Smooth muscle cell (in vitro differentiated cells): ENCODE data around the gene STK32C. TPM values are rescaled to one million over a fixed set of nuclear protein-coding genes. Genes with fewer than 3 reads are reported as not detected.

Source experiments
- DNase-seq: peaks from one replicate; lab custom pipeline; 2025; ENCODE audit not compliant: unreplicated experiment; lab: John Stamatoyannopoulos, UW
- H2AFZ ChIP-seq: fragments of 200-600 bp; sonication (generic); 2 replicates; pipeline ENCODE4 v1.6.0; 2016; ENCODE audit warnings: antibody characterized with exemption, low read depth, mild to moderate bottlenecking
- H3F3A ChIP-seq: fragments of 200-600 bp; sonication (generic); 2 replicates; pipeline ENCODE4 v1.6.0; 2017; ENCODE audit warnings: antibody characterized with exemption, low read depth
- H3K27ac ChIP-seq: fragments of 200-600 bp; sonication (generic); 2 replicates; pipeline ENCODE4 v1.5.1; 2016; ENCODE audit warnings: low read depth, mild to moderate bottlenecking
- H3K27me3 ChIP-seq: fragments of 200-600 bp; sonication (generic); 2 replicates; pipeline ENCODE4 v1.6.1; 2016; ENCODE audit warnings: low read depth, mild to moderate bottlenecking
- H3K36me3 ChIP-seq: fragments of 200-600 bp; sonication (generic); 2 replicates; pipeline ENCODE4 v1.5.1; 2016; ENCODE audit warnings: low read depth
- H3K4me1 ChIP-seq: fragments of 200-600 bp; sonication (generic); 2 replicates; pipeline ENCODE4 v1.5.1; 2016; ENCODE audit warnings: low read depth
- H3K4me2 ChIP-seq: fragments of 200-600 bp; sonication (generic); 2 replicates; pipeline ENCODE4 v1.6.0; 2016; ENCODE audit warnings: mild to moderate bottlenecking
- H3K4me3 ChIP-seq: fragments of 200-600 bp; sonication (generic); 2 replicates; pipeline ENCODE4 v1.5.1; 2016; ENCODE audit warnings: mild to moderate bottlenecking
- H3K79me2 ChIP-seq: fragments of 200-600 bp; sonication (generic); 2 replicates; pipeline ENCODE4 v1.6.0; 2016; ENCODE audit warnings: low read depth, mild to moderate bottlenecking
- H3K9ac ChIP-seq: fragments of 200-600 bp; sonication (generic); 2 replicates; pipeline ENCODE4 v1.6.0; 2016; ENCODE audit warnings: low read depth
- H3K9me3 ChIP-seq: fragments of 200-600 bp; sonication (generic); replicated peaks from 2 replicates; pipeline ENCODE4 v1.5.1; 2016; ENCODE audit warnings: low read depth
- H4K20me1 ChIP-seq: fragments of 200-600 bp; sonication (generic); 2 replicates; pipeline ENCODE4 v1.6.0; 2016; ENCODE audit warnings: low read depth
- WGBS: methylation state at CpG from one replicate; pipeline ENCODE4 v1.1.7; 2016; ENCODE audit warnings: low lambda C conversion rate; 5-methylcytosine and 5-hydroxymethylcytosine counted together
- polyA plus RNA-seq: library from polyadenylated mRNA; unstranded; fragments of >200 nt; fragmentation: Nextera tagmentation; extraction: Ambion mirVana; gene quantifications from 2 replicates; pipeline ENCODE4 v1.2.1, GENCODE V29; 2016
- total RNA-seq: library from RNA; depleted of rRNA; stranded (reverse); fragments of >200 nt; gene quantifications from 2 replicates; pipeline ENCODE4 v1.2.3, GENCODE V29; 2014
- TF ChIP-seq, protein P1 (sequence below): fragments of 200-600 bp; sonication (generic); IDR thresholded peaks from 2 replicates; pipeline ENCODE4 v1.5.1; 2017; ENCODE audit warnings: borderline replicate concordance, mild to moderate bottlenecking, antibody characterized with exemption; ENCODE audit not compliant: insufficient read depth, poor library complexity, severe bottlenecking

STK32C gene
- total and polyA plus RNA-seq, 2 experiments from 2014 or later = 2.3 to 13.2 TPM

DNA sequence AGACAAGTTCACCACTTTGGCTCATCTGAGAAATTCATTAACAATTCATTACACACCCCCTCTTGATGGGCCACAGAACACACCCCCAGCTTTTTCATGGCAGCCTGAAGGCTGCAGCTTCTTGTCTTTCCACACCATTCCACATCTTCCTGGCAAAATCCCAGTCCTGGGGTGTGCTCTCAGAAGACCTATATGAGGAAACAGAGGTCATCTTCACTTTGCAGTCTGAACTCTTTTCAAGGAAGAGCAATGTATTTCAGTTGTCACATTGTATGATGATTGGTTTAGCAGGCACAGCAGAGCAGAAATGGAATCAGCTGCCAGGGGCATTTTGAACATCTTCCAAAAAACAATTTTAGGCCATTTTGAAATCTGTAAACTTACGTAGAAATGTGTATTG, 16.4 kb upstream of the STK32C start:
- Histone ChIP-seq H3K9me3 (no peaks in the 10 kb centered on the region), H3K27me3 (no peaks in the 10 kb centered on the region), H3K4me2 (no peak overlapping the region), H2AFZ (no peak overlapping the region), H3K4me1 (peaks cover under 1% of the 10 kb centered on the region), H3K9ac (no peak overlapping the region), H3K27ac (peak overlapping the region; percentile 47), H3K36me3 (no peaks in the 10 kb centered on the region), H3K4me3 (no peak overlapping the region), H4K20me1 (peaks cover 16% of the 10 kb centered on the region), H3F3A (peaks cover 13% of the 10 kb centered on the region), H3K79me2 (peaks cover 26% of the 10 kb centered on the region)
- TF ChIP-seq, protein P1, sequence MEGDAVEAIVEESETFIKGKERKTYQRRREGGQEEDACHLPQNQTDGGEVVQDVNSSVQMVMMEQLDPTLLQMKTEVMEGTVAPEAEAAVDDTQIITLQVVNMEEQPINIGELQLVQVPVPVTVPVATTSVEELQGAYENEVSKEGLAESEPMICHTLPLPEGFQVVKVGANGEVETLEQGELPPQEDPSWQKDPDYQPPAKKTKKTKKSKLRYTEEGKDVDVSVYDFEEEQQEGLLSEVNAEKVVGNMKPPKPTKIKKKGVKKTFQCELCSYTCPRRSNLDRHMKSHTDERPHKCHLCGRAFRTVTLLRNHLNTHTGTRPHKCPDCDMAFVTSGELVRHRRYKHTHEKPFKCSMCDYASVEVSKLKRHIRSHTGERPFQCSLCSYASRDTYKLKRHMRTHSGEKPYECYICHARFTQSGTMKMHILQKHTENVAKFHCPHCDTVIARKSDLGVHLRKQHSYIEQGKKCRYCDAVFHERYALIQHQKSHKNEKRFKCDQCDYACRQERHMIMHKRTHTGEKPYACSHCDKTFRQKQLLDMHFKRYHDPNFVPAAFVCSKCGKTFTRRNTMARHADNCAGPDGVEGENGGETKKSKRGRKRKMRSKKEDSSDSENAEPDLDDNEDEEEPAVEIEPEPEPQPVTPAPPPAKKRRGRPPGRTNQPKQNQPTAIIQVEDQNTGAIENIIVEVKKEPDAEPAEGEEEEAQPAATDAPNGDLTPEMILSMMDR = no peak
- WGBS = 91% methylated on average over 1 of the region's 1 CpG
- no peak for DNase-seq

GRCh38 chr10:132322586-132323048, 14.9 kb upstream of the STK32C start:
- H3F3A ChIP-seq = peaks cover 13% of the 10 kb centered on the region
- H3K4me2 ChIP-seq = peak overlapping the region; percentile 59
- H3K36me3 ChIP-seq = no peaks in the 10 kb centered on the region
- no peak overlapping the region for H2AFZ ChIP-seq
- peak overlapping the region; percentile 51 for H3K27ac ChIP-seq
- peaks cover under 1% of the 10 kb centered on the region for H4K20me1 ChIP-seq
- peaks cover 10% of the 10 kb centered on the region for H3K79me2 ChIP-seq
- no peaks in the 10 kb centered on the region for H3K4me1 ChIP-seq
- no peak overlapping the region for H3K4me3 ChIP-seq
- no peaks in the 10 kb centered on the region for H3K27me3 ChIP-seq
- WGBS = 51% methylated on average over 6 of the region's 6 CpGs
- no peak overlapping the region for H3K9ac ChIP-seq
- H3K9me3 ChIP-seq = no peaks in the 10 kb centered on the region
- TF ChIP-seq, protein P1 = peak; percentile 29
- peak; percentile 18 for DNase-seq

- TF ChIP-seq, protein P1 = no peak
- Histone ChIP-seq H3K27ac (peak overlapping the region; percentile 51), H3K36me3 (no peaks in the 10 kb centered on the region)
Measured at GRCh38 chr10:132321726-132322125, 14.0 kb upstream of the STK32C start.

DNA sequence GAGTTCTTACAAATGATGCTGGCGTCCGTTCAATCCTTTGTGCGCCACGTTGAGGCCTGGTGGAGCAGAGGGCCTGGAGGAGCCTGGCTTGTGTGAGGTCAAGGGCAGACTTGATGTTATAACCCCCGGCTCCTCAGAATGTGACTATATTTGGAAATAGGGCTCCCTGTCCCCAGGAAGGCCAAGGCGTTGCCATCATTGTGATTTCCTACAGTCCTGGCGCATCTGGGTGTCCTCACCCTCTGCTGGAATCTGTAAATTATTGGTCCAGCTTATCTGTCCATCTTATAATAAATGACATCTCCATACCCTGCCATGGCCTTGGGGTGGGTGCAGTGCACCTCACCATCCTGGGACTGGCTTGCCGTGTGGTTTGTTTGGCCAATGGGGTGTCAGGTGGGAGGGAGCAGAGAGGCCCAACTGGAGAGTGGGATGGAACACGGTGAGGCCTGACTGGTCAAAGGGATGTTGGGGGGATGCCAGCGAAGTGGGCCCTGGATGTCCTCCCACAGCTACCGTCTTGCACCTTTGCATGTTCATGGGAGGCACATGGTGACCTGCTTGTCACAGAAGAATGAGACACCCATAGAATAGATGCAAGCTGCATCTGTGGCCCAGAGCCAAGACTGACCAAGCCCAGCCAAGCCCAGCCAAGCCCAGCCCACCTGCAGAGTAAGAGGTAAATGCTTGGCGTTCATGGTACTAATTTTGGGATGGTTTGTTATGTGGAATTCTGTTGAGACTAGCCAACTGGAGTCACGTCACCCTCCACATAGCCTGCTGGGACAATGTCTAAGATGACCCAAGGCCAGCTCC, 13.1 kb upstream of the STK32C start:
- Histone ChIP-seq H3K4me3 (no peak overlapping the region), H3K4me1 (no peaks in the 10 kb centered on the region), H3K27me3 (no peaks in the 10 kb centered on the region), H3K79me2 (no peaks in the 10 kb centered on the region), H3K36me3 (no peaks in the 10 kb centered on the region), H2AFZ (no peak overlapping the region), H3K27ac (peak overlapping the region; percentile 76), H3K9ac (peak overlapping the region; percentile 65), H4K20me1 (no peaks in the 10 kb centered on the region), H3K4me2 (peak overlapping the region; percentile 75), H3K9me3 (no peaks in the 10 kb centered on the region), H3F3A (peaks cover 13% of the 10 kb centered on the region)
- WGBS = 89% methylated on average over 13 of the region's 13 CpGs
- no peak for DNase-seq
- TF ChIP-seq, protein P1 = no peak

More at GRCh38 chr10:132321726-132322125, 14.0 kb upstream of the STK32C start:
- peaks cover 13% of the 10 kb centered on the region for H3F3A ChIP-seq
- H3K9ac ChIP-seq = no peak overlapping the region
- DNase-seq = no peak
- peaks cover 3% of the 10 kb centered on the region for H3K79me2 ChIP-seq
- no peaks in the 10 kb centered on the region for H3K4me1 ChIP-seq
- H2AFZ ChIP-seq = no peak overlapping the region
- H3K27me3 ChIP-seq = no peaks in the 10 kb centered on the region
- H3K4me2 ChIP-seq = no peak overlapping the region
- WGBS = 96% methylated on average over 10 of the region's 10 CpGs
- H4K20me1 ChIP-seq = no peaks in the 10 kb centered on the region
- H3K9me3 ChIP-seq = no peaks in the 10 kb centered on the region
- no peak overlapping the region for H3K4me3 ChIP-seq
